HepG2 (cell line): ENCODE results near the gene RRAS2. TPM values are rescaled to one million over a fixed set of nuclear protein-coding genes. Genes with fewer than 3 reads are reported as not detected.

ENCODE experiments used
- ATAC-seq: fragments of 200-7000 bp; cut with Tn5 transposase; 3 replicates; pipeline ENCODE4 v1.9.1; 2020; ENCODE audit warnings: mild to moderate bottlenecking, moderate library complexity
- BruUV-seq: library from RNA; stranded (reverse); fragments of 400-500 nt; replicated peaks from 2 replicates; lab custom pipeline; 2021; lab: Mats Ljungman, UMichigan
- CTCF ChIA-PET: fragments of 300-600 bp; formaldehyde crosslinking; extraction: SDS; loops from one replicate; lab custom pipeline; 2021; ENCODE audit warnings: low total read pairs, inconsistent platforms, low intra/inter-chr PET ratio; lab: Yijun Ruan, JAX
- POLR2A ChIA-PET: fragments of 350-600 bp; sonication (Branson Sonifier 250); formaldehyde crosslinking; loops from one replicate; lab custom pipeline; 2020; ENCODE audit warnings: antibody characterized with exemption, inconsistent platforms; lab: Yijun Ruan, JAX
- DNase-seq: peaks from one replicate; pipeline ENCODE4 v3.0.0-alpha.2; 2015; ENCODE audit warnings: low spot score
- FAIRE-seq: peaks from 3 replicates; lab custom pipeline; 2011; peaks lifted over from hg19 to GRCh38; lab: Jason Lieb, UNC
- H2AFZ ChIP-seq: one replicate; pipeline ENCODE4 v1.6.1; 2011; ENCODE audit warnings: low read length, inconsistent platforms
- H3K27ac ChIP-seq: fragments of 300-600 bp; 3 replicates; pipeline ENCODE4 v1.8.0; 2011; ENCODE audit warnings: mixed run types, mild to moderate bottlenecking, mixed read lengths, low read length, inconsistent platforms; ENCODE audit not compliant: insufficient read depth; ENCODE audit errors: extremely low read length
- H3K27me3 ChIP-seq, 2 experiments: fragments of 200-600 bp in 1 of 2; 2 replicates in 1 of 2; 3 replicates in 1 of 2; pipeline versions ENCODE4 v1.6.0 to v1.8.0; 2011; ENCODE audit warnings: low read length in 2 of 2, mild to moderate bottlenecking in 2 of 2, moderate library complexity in 2 of 2, inconsistent platforms in 1 of 2; ENCODE audit not compliant: insufficient read depth in 2 of 2, control insufficient read depth in 1 of 2
- H3K36me3 ChIP-seq, 2 experiments: fragments of 200-600 bp in 1 of 2; replicated peaks in 1 of 2; 2 replicates in 1 of 2; 3 replicates in 1 of 2; pipeline versions ENCODE4 v1.5.1 to v1.8.0; 2011; ENCODE audit warnings: low read length in 2 of 2, inconsistent platforms in 1 of 2; ENCODE audit not compliant: insufficient read depth in 2 of 2, control insufficient read depth in 1 of 2
- H3K4me1 ChIP-seq: 2 replicates; pipeline ENCODE4 v1.5.1; 2012; ENCODE audit warnings: low read length, inconsistent platforms; ENCODE audit not compliant: insufficient read depth
- H3K4me2 ChIP-seq: 2 replicates; pipeline ENCODE4 v1.6.0; 2011; ENCODE audit warnings: low read depth, low read length, inconsistent platforms
- H3K4me3 ChIP-seq, 3 experiments: fragments of 200-600 bp in 1 of 3; sonication (generic), shearing (Covaris generic) in 1 of 3; replicated peaks in 1 of 3; 2 replicates each; pipeline ENCODE4 v1.5.1; 2011 to 2016; ENCODE audit warnings: low read length in 3 of 3, inconsistent platforms in 2 of 3, low read depth in 2 of 3, mild to moderate bottlenecking in 2 of 3, control low read depth in 1 of 3, mixed read lengths in 1 of 3; ENCODE audit not compliant: insufficient read depth in 1 of 3
- H3K79me2 ChIP-seq: one replicate; pipeline ENCODE4 v1.6.1; 2011; ENCODE audit warnings: low read length, inconsistent platforms; ENCODE audit not compliant: insufficient read depth
- H3K9ac ChIP-seq: 2 replicates; pipeline ENCODE4 v1.6.0; 2011; ENCODE audit warnings: mild to moderate bottlenecking, low read depth, low read length, inconsistent platforms; ENCODE audit not compliant: insufficient read depth
- H3K9me3 ChIP-seq: 2 replicates; pipeline ENCODE4 v1.5.1; 2012; ENCODE audit warnings: mild to moderate bottlenecking, low read length
- H4K20me1 ChIP-seq: 2 replicates; pipeline ENCODE4 v1.6.0; 2011; ENCODE audit warnings: inconsistent platforms, mild to moderate bottlenecking, low read length, moderate library complexity; ENCODE audit not compliant: insufficient read depth
- MXD4 ChIP-seq: IDR thresholded peaks from 2 replicates; pipeline ENCODE4 v1.6.1; 2016; ENCODE audit warnings: mild to moderate bottlenecking, missing biosample characterization, missing genetic modification reagents
- NFIC ChIP-seq: IDR thresholded peaks from 2 replicates; pipeline ENCODE4 v1.6.1; 2012; ENCODE audit warnings: mild to moderate bottlenecking, low read length, inconsistent platforms
- PHB2 ChIP-seq: fragments of 450-650 bp; IDR thresholded peaks from 2 replicates; pipeline ENCODE4 v1.6.1; 2018; ENCODE audit not compliant: partially characterized antibody
- POLR2AphosphoS5 ChIP-seq: IDR thresholded peaks from 2 replicates; pipeline ENCODE4 v1.6.1; 2012; ENCODE audit warnings: low read depth, low read length
- SNAI1 ChIP-seq: sonication (generic); formaldehyde crosslinking; IDR thresholded peaks from 2 replicates; pipeline ENCODE4 v1.5.0; 2020; ENCODE audit warnings: mild to moderate bottlenecking, missing genetic modification reagents, borderline replicate concordance
- ZFP36L1 ChIP-seq: sonication (generic); formaldehyde crosslinking; IDR thresholded peaks from 2 replicates; pipeline ENCODE4 v1.8.0; 2022; ENCODE audit warnings: mild to moderate bottlenecking, missing genetic modification reagents, moderate library complexity
- ZMYM2 ChIP-seq: sonication (generic); formaldehyde crosslinking; IDR thresholded peaks from 2 replicates; pipeline ENCODE4 v1.8.0; 2022; ENCODE audit warnings: mild to moderate bottlenecking, missing genetic modification reagents
- ZNF547 ChIP-seq: sonication (generic); formaldehyde crosslinking; IDR thresholded peaks from 2 replicates; pipeline ENCODE4 v1.5.1; 2020; ENCODE audit warnings: mild to moderate bottlenecking, missing genetic modification reagents
- WGBS: methylation state at CpG from one replicate; pipeline ENCODE4 v1.1.6; 2017; ENCODE audit warnings: low lambda C conversion rate; 5-methylcytosine and 5-hydroxymethylcytosine counted together
- in situ Hi-C: cut with HindIII; loops from 2 replicates; pipeline ENCODE4 v1.10.0; 2017; ENCODE audit warnings: low pct_unique_long_range_greater_than_20kb; ENCODE audit not compliant: extremely low pct_ligation_motif_present
- intact Hi-C: fragments of 100-400 bp; cut with micrococcal nuclease; formaldehyde crosslinking; loops from one replicate; pipeline ENCODE4 v1.10.0; 2022; ENCODE audit not compliant: unreplicated experiment
- polyA plus RNA-seq, 8 experiments: library from polyadenylated mRNA; depleted of rRNA in 3 of 8; stranded (reverse) in 7 of 8; unstranded in 1 of 8; fragments of >200 nt; fragmentation: Illumina TruSeq in 4 of 8; extraction: Trizol in 4 of 8; gene quantifications; 2 replicates each; pipeline versions ENCODE4 v1.2.1 to v1.2.3, GENCODE V29; 2011 to 2016; ENCODE audit warnings: low read depth in 4 of 8, missing spikeins in 1 of 8, mixed read lengths in 1 of 8; ENCODE audit not compliant: insufficient read depth in 1 of 8
- total RNA-seq, 5 experiments: library from RNA; depleted of rRNA; stranded (reverse); fragments of >200 nt; fragmentation: Illumina TruSeq; extraction: Trizol; gene quantifications; 2 replicates each; pipeline ENCODE4 v1.2.3, GENCODE V29; 2016; ENCODE audit warnings: low read depth in 1 of 5
- TF ChIP-seq, protein P1 (sequence below): IDR thresholded peaks from 2 replicates; pipeline ENCODE4 v1.6.1; 2016; ENCODE audit warnings: low read depth, missing genetic modification reagents, missing compliant biosample characterization

RRAS2 gene
- total and polyA plus RNA-seq, 2 of the 13 experiments (the other 11 are each of a cell fraction or from before 2014, with no cell fraction given): 19.0 to 44.1 TPM

DNA sequence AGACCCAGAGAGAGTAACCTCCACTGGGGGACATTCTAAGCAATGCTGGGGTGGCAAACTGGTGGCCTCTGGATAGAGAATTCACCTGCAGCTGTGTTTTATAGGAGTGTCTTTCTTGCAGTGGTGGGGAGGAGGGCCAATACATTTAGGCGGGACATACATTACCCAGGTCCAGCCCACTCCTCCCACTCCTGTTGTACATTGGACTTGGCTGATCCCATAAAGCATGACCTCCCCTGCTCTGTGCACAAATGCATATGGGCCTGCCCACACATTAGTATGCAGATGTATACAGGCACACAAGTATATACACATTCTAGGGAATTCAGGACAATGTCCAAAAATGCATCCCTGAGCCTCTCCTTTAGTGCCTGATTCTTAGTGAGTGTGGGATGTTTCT lies 99.1 kb downstream of the RRAS2 start:
- Histone ChIP-seq H3K4me1 (peaks cover 11% of the 10 kb centered on the region), H2AFZ (no peak overlapping the region), H3K9me3 (no peaks in the 10 kb centered on the region), H3K4me3 (no peak overlapping the region), H3K4me2 (no peak overlapping the region), H4K20me1 (no peaks in the 10 kb centered on the region), H3K36me3 (no peaks in the 10 kb centered on the region), H3K27ac (no peak overlapping the region), H3K79me2 (no peaks in the 10 kb centered on the region), H3K27me3 (no peaks in the 10 kb centered on the region), H3K9ac (no peak overlapping the region)
- intact Hi-C loops: no loop called here
- DNase-seq (no peak), ATAC-seq (peak; percentile 21), FAIRE-seq (no peak)
- in situ Hi-C loops: no loop called here
- BruUV-seq: no TSS peak
- ChIA-PET CTCF (no interaction called here), POLR2A (no interaction called here)
- TF ChIP-seq ZFP36L1 (CRISPR knock-in tag) (no peak), SNAI1 (CRISPR knock-in tag) (no peak), ZMYM2 (CRISPR knock-in tag) (no peak), MXD4 (no peak), NFIC (no peak), ZNF547 (CRISPR knock-in tag) (no peak), PHB2 (no peak), POLR2AphosphoS5 (no peak)
- TF ChIP-seq, protein P1, sequence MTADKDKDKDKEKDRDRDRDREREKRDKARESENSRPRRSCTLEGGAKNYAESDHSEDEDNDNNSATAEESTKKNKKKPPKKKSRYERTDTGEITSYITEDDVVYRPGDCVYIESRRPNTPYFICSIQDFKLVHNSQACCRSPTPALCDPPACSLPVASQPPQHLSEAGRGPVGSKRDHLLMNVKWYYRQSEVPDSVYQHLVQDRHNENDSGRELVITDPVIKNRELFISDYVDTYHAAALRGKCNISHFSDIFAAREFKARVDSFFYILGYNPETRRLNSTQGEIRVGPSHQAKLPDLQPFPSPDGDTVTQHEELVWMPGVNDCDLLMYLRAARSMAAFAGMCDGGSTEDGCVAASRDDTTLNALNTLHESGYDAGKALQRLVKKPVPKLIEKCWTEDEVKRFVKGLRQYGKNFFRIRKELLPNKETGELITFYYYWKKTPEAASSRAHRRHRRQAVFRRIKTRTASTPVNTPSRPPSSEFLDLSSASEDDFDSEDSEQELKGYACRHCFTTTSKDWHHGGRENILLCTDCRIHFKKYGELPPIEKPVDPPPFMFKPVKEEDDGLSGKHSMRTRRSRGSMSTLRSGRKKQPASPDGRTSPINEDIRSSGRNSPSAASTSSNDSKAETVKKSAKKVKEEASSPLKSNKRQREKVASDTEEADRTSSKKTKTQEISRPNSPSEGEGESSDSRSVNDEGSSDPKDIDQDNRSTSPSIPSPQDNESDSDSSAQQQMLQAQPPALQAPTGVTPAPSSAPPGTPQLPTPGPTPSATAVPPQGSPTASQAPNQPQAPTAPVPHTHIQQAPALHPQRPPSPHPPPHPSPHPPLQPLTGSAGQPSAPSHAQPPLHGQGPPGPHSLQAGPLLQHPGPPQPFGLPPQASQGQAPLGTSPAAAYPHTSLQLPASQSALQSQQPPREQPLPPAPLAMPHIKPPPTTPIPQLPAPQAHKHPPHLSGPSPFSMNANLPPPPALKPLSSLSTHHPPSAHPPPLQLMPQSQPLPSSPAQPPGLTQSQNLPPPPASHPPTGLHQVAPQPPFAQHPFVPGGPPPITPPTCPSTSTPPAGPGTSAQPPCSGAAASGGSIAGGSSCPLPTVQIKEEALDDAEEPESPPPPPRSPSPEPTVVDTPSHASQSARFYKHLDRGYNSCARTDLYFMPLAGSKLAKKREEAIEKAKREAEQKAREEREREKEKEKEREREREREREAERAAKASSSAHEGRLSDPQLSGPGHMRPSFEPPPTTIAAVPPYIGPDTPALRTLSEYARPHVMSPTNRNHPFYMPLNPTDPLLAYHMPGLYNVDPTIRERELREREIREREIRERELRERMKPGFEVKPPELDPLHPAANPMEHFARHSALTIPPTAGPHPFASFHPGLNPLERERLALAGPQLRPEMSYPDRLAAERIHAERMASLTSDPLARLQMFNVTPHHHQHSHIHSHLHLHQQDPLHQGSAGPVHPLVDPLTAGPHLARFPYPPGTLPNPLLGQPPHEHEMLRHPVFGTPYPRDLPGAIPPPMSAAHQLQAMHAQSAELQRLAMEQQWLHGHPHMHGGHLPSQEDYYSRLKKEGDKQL (CRISPR knock-in tag): no peak
- WGBS: no CpG with 5 or more reads among the region's 1 CpG
